ENCODE results near the gene TSHR. TPM values are rescaled to one million over a fixed set of nuclear protein-coding genes. Genes with fewer than 3 reads are reported as not detected.

Gene TSHR
- total RNA-seq, 2 donors from 2014 or later = 0.23 to 0.36 TPM

- H3K4me1 ChIP-seq (replicated peaks) = no peaks in the 10 kb centered on the region
- H3K36me3 ChIP-seq = no peaks in the 10 kb centered on the region
- H3K4me3 ChIP-seq = no peak overlapping the region
- DNase-seq (ENCODE audit: low spot score) = no peak
- no peaks in the 10 kb centered on the region for H3K9me3 ChIP-seq
- intact Hi-C loops (cut with DNase I) = no loop called here
- no peak overlapping the region for H3K27ac ChIP-seq
- no peaks in the 10 kb centered on the region for H3K27me3 ChIP-seq (replicated peaks; ENCODE audit: insufficient read depth)
- TF ChIP-seq POLR2AphosphoS5 (IDR thresholded peaks at IDR 0.05) (no peak), CTCF (IDR thresholded peaks at IDR 0.05) (no peak), POLR2A (IDR thresholded peaks at IDR 0.05) (no peak)
- WGBS = 21% methylated on average over 1 of the region's 1 CpG
Observed at GRCh38 chr14:81066672-81067071, 111.3 kb downstream of the TSHR start.

- TF ChIP-seq CTCF (IDR thresholded peaks at IDR 0.05) = no peak
- TF ChIP-seq POLR2A (IDR thresholded peaks at IDR 0.05) = no peak
- TF ChIP-seq POLR2AphosphoS5 (IDR thresholded peaks at IDR 0.05) = no peak
- Histone ChIP-seq H3K4me1 (replicated peaks) (no peaks in the 10 kb centered on the region), H3K36me3 (no peaks in the 10 kb centered on the region), H3K27ac (no peak overlapping the region), H3K27me3 (replicated peaks; ENCODE audit: insufficient read depth) (no peaks in the 10 kb centered on the region), H3K9me3 (no peaks in the 10 kb centered on the region), H3K4me3 (no peak overlapping the region)
- no peak for DNase-seq (ENCODE audit: low spot score)
- whole genome bisulfite sequencing = 92% methylated on average over 2 of the region's 2 CpGs
- intact Hi-C loops (cut with DNase I) = no loop called here
Observed at GRCh38 chr14:81067156-81067555, 111.7 kb downstream of the TSHR start.

GRCh38 chr14:81068176-81068782 is 112.9 kb downstream of the TSHR start:
- intact Hi-C loops (cut with DNase I) = no loop called here
- Histone ChIP-seq H3K36me3 (no peaks in the 10 kb centered on the region), H3K27me3 (replicated peaks; ENCODE audit: insufficient read depth) (no peaks in the 10 kb centered on the region), H3K4me1 (replicated peaks) (no peaks in the 10 kb centered on the region), H3K4me3 (no peak overlapping the region), H3K9me3 (no peaks in the 10 kb centered on the region), H3K27ac (no peak overlapping the region)
- DNase-seq (ENCODE audit: low spot score) = no peak
- TF ChIP-seq POLR2AphosphoS5 (IDR thresholded peaks at IDR 0.05) = no peak
- no peak for TF ChIP-seq CTCF (IDR thresholded peaks at IDR 0.05)
- TF ChIP-seq POLR2A (IDR thresholded peaks at IDR 0.05) = no peak
- WGBS = 82% methylated on average over 2 of the region's 2 CpGs

- H3K4me3 ChIP-seq = no peak overlapping the region
- 89% methylated on average over 2 of the region's 2 CpGs for WGBS
- H3K27ac ChIP-seq = no peak overlapping the region
- no peaks in the 10 kb centered on the region for H3K9me3 ChIP-seq
- no peak for DNase-seq (ENCODE audit: low spot score)
- no peaks in the 10 kb centered on the region for H3K36me3 ChIP-seq
- intact Hi-C loops (cut with DNase I) = no loop called here
- H3K4me1 ChIP-seq (replicated peaks) = no peaks in the 10 kb centered on the region
- no peaks in the 10 kb centered on the region for H3K27me3 ChIP-seq (replicated peaks; ENCODE audit: insufficient read depth)
- TF ChIP-seq POLR2AphosphoS5 (IDR thresholded peaks at IDR 0.05) (no peak), CTCF (IDR thresholded peaks at IDR 0.05) (no peak), POLR2A (IDR thresholded peaks at IDR 0.05) (no peak)
Observed at GRCh38 chr14:81070511-81070910, 115.1 kb downstream of the TSHR start.

GRCh38 chr14:81085596-81085995 is 130.2 kb downstream of the TSHR start:
- WGBS = 33% methylated on average over 3 of the region's 3 CpGs
- intact Hi-C loops (cut with DNase I) = no loop called here
- H3K4me1 ChIP-seq (replicated peaks) = no peaks in the 10 kb centered on the region

More at GRCh38 chr14:81085596-81085995, 130.2 kb downstream of the TSHR start:
- Histone ChIP-seq H3K27ac (no peak overlapping the region), H3K9me3 (no peaks in the 10 kb centered on the region), H3K27me3 (replicated peaks; ENCODE audit: insufficient read depth) (no peaks in the 10 kb centered on the region), H3K36me3 (no peaks in the 10 kb centered on the region), H3K4me3 (no peak overlapping the region)
- no peak for TF ChIP-seq POLR2AphosphoS5 (IDR thresholded peaks at IDR 0.05)
- no peak for TF ChIP-seq CTCF (IDR thresholded peaks at IDR 0.05)
- TF ChIP-seq POLR2A (IDR thresholded peaks at IDR 0.05) = no peak
- DNase-seq (ENCODE audit: low spot score) = no peak
